Esophagus muscularis mucosa (tissue), 4 donors: ENCODE data around the gene GOLGA2. TPM values are rescaled to one million over a fixed set of nuclear protein-coding genes. Genes with fewer than 3 reads are reported as not detected.

Source experiments
- DNase-seq: peaks from one replicate; pipeline ENCODE4 v3.0.0-alpha.2; 2017; ENCODE audit errors: extremely low spot score
- H3K27ac ChIP-seq, 4 donors: fragments of 200-600 bp; sonication (generic); replicated peaks in 1 of 4; 1 replicate in 3 of 4; 2 replicates in 1 of 4; pipeline ENCODE4 v1.5.1; 2016 to 2019; ENCODE audit warnings: mild to moderate bottlenecking in 1 of 4
- H3K27me3 ChIP-seq, 4 donors: fragments of 200-600 bp; sonication (generic); one replicate each; pipeline versions ENCODE4 v1.5.1 to v1.6.0; 2016 to 2019
- H3K36me3 ChIP-seq, 4 donors: fragments of 200-600 bp; sonication (generic); one replicate each; pipeline ENCODE4 v1.5.1; 2016 to 2019
- H3K4me1 ChIP-seq, 4 donors: fragments of 200-600 bp; sonication (generic); one replicate each; pipeline ENCODE4 v1.5.1; 2016 to 2019
- H3K4me3 ChIP-seq, 4 donors: fragments of 200-600 bp; sonication (generic); 1 replicate in 2 of 4; 2 replicates in 2 of 4; pipeline ENCODE4 v1.5.1; 2016 to 2019; ENCODE audit warnings: mild to moderate bottlenecking in 4 of 4, moderate library complexity in 1 of 4
- H3K9me3 ChIP-seq, 4 donors: fragments of 200-600 bp; sonication (generic); 1 replicate in 3 of 4; 2 replicates in 1 of 4; pipeline ENCODE4 v1.5.1; 2016 to 2019
- CTCF ChIP-seq, 3 experiments: fragments of 200-600 bp in 2 of 3; fragments of 450-650 bp in 1 of 3; sonication (generic) in 2 of 3; IDR thresholded peaks; one replicate each; pipeline ENCODE4 v1.5.1; 2017 to 2019; ENCODE audit warnings: antibody characterized with exemption in 3 of 3, mild to moderate bottlenecking in 2 of 3, moderate library complexity in 1 of 3
- EP300 ChIP-seq: sonication (generic); formaldehyde crosslinking; IDR thresholded peaks from one replicate; pipeline ENCODE4 v1.6.1; 2017; ENCODE audit warnings: antibody characterized with exemption
- POLR2A ChIP-seq: fragments of 450-650 bp; IDR thresholded peaks from one replicate; pipeline ENCODE4 v1.6.1; 2017; ENCODE audit warnings: antibody characterized with exemption, moderate library complexity, mild to moderate bottlenecking, low read depth
- POLR2AphosphoS5 ChIP-seq, 2 donors: sonication (generic); formaldehyde crosslinking; IDR thresholded peaks; one replicate each; pipeline ENCODE4 v1.6.1; 2017; ENCODE audit warnings: antibody characterized with exemption in 2 of 2
- WGBS: methylation state at CpG from one replicate; pipeline ENCODE4 v1.1.5; 2018; 5-methylcytosine and 5-hydroxymethylcytosine counted together
- intact Hi-C: fragments of 100-400 bp; cut with DNase I; formaldehyde crosslinking; loops from one replicate; pipeline ENCODE4 v1.15.1; 2023
- total RNA-seq, 4 donors: library from RNA; depleted of rRNA; stranded (reverse); fragments of >200 nt; gene quantifications; one replicate each; pipeline versions ENCODE4 v1.1.0 to v1.2.1, GENCODE V29; 2016

GOLGA2 gene
- total RNA-seq, 4 donors from 2014 or later: 71.1 to 108 (median 101) TPM

- no peaks in the 10 kb centered on the region for H3K27me3 ChIP-seq
- H3K4me1 ChIP-seq: peaks cover 0 to 4% (median 0%) of the 10 kb centered on the region in 4 donors
- H3K4me3 ChIP-seq: no peak overlapping the region
- no peak for DNase-seq
- peaks cover 60 to 98% (median 90%) of the 10 kb centered on the region in 4 donors for H3K36me3 ChIP-seq
- no peak for TF ChIP-seq CTCF (IDR thresholded peaks at IDR 0.05)
- no peak for TF ChIP-seq POLR2AphosphoS5 (IDR thresholded peaks at IDR 0.05)
- TF ChIP-seq EP300: no peak
- no peak for TF ChIP-seq POLR2A
- intact Hi-C loops: no loop called here
- WGBS: 93% methylated on average over 9 of the region's 17 CpGs
- H3K27ac ChIP-seq: no peak overlapping the region
- H3K9me3 ChIP-seq: no peaks in the 10 kb centered on the region
These were observed 15.5 kb downstream of the GOLGA2 start for GRCh38 chr9:128260340-128260739.

GRCh38 chr9:128259156-128259555, 16.7 kb downstream of the GOLGA2 start:
- Histone ChIP-seq H3K27me3 (no peaks in the 10 kb centered on the region), H3K36me3 (peaks cover 56 to 86% (median 78%) of the 10 kb centered on the region in 4 donors), H3K9me3 (no peaks in the 10 kb centered on the region), H3K4me1 (peaks cover 0 to 6% (median 0%) of the 10 kb centered on the region in 4 donors), H3K4me3 (no peak overlapping the region), H3K27ac (no peak overlapping the region)
- no peak for DNase-seq
- intact Hi-C loops: no loop called here
- TF ChIP-seq POLR2A (no peak), POLR2AphosphoS5 (IDR thresholded peaks at IDR 0.05) (no peak), CTCF (IDR thresholded peaks at IDR 0.05) (no peak), EP300 (no peak)
- 94% methylated on average over 3 of the region's 9 CpGs for WGBS

GRCh38 chr9:128258326-128258725, 17.5 kb downstream of the GOLGA2 start:
- H3K4me1 ChIP-seq: peaks cover 0 to 6% (median 0%) of the 10 kb centered on the region in 4 donors
- H3K36me3 ChIP-seq: peaks cover 56 to 81% (median 76%) of the 10 kb centered on the region in 4 donors
- DNase-seq: no peak
- no peak overlapping the region for H3K27ac ChIP-seq
- intact Hi-C loops: no loop called here
- 84% methylated on average over 6 of the region's 6 CpGs for WGBS
- no peak for TF ChIP-seq CTCF (IDR thresholded peaks at IDR 0.05)
- TF ChIP-seq POLR2AphosphoS5 (IDR thresholded peaks at IDR 0.05): no peak
- TF ChIP-seq EP300: no peak
- TF ChIP-seq POLR2A: no peak
- H3K27me3 ChIP-seq: no peaks in the 10 kb centered on the region
- no peak overlapping the region for H3K4me3 ChIP-seq
- H3K9me3 ChIP-seq: no peaks in the 10 kb centered on the region

GRCh38 chr9:128257907-128258306, 17.9 kb downstream of the GOLGA2 start:
- no peak overlapping the region for H3K27ac ChIP-seq
- WGBS: 77% methylated on average over 7 of the region's 11 CpGs
- peaks cover 0 to 6% (median 0%) of the 10 kb centered on the region in 4 donors for H3K4me1 ChIP-seq
- H3K9me3 ChIP-seq: no peaks in the 10 kb centered on the region
- TF ChIP-seq EP300 (no peak), CTCF (IDR thresholded peaks at IDR 0.05) (no peak), POLR2A (no peak), POLR2AphosphoS5 (IDR thresholded peaks at IDR 0.05) (no peak)
- intact Hi-C loops: no loop called here
- peaks cover 56 to 80% (median 72%) of the 10 kb centered on the region in 4 donors for H3K36me3 ChIP-seq
- no peaks in the 10 kb centered on the region for H3K27me3 ChIP-seq
- no peak for DNase-seq
- H3K4me3 ChIP-seq: no peak overlapping the region
